ENCODE measurements around the gene VILL. TPM values are rescaled to one million over a fixed set of nuclear protein-coding genes. Genes with fewer than 3 reads are reported as not detected.

The VILL gene
- 10 to 100 TPM in 1 of 2 donors, 1 to 10 TPM in 1; 7.2 to 12.3 TPM for total RNA-seq
- polyA plus RNA-seq (ENCODE audit: insufficient read length in 2 of 2), result 10 to 100 TPM in 1 of 2 donors, 1 to 10 TPM in 1; 9.9 to 12.1 TPM
- long read RNA-seq, donor 1, partial matches to known transcripts, result 0 of 1 reads
- long read RNA-seq, donor 1, other reads (novel, unspliced or antisense), result 0 of 1 reads
- long read RNA-seq, donor 2, result 0 reads
- long read RNA-seq, donor 3, result 0 reads
- long read RNA-seq, donor 4, result 0 reads

- Histone ChIP-seq H3K27me3 (ENCODE audit: control insufficient read depth, insufficient read depth, low read length) (no peaks in the 10 kb centered on the region), H3K36me3 (ENCODE audit: control insufficient read depth, insufficient read depth, low read length) (no peaks in the 10 kb centered on the region), H3K27ac (ENCODE audit: low read depth, low read length) (no peak within 1 kb of the TSS), H3K9me3 (ENCODE audit: control insufficient read depth, insufficient read depth, low read length) (no peaks in the 10 kb centered on the region), H3K4me1 (ENCODE audit: control insufficient read depth, insufficient read depth, low read length) (peaks cover 10% of the 10 kb centered on the region), H3K4me3 (ENCODE audit: low read depth, low read length) (no peak within 1 kb of the TSS)
- DNase-seq (ENCODE audit: low read depth in 4 of 6, low spot score in 6 of 6), result no peak
- WGBS (ENCODE audit: insufficient coverage), result 81% methylated on average over 10 of the region's 10 CpGs
Measured at GRCh38 chr3:37990527-37990926, at the start of gene VILL. Gene VILL, plus strand, starts transcription at chr3:37990786. Its CDS starts 2,887 bp downstream, at chr3:37993673.

GRCh38 chr3:37941608-37942508 is 48.7 kb upstream of the VILL start:
- no peak for DNase-seq (ENCODE audit: low read depth in 4 of 6, low spot score in 6 of 6)
- Histone ChIP-seq H3K36me3 (ENCODE audit: control insufficient read depth, insufficient read depth, low read length) (no peaks in the 10 kb centered on the region), H3K9me3 (ENCODE audit: control insufficient read depth, insufficient read depth, low read length) (no peaks in the 10 kb centered on the region), H3K27me3 (ENCODE audit: control insufficient read depth, insufficient read depth, low read length) (no peaks in the 10 kb centered on the region), H3K4me1 (ENCODE audit: control insufficient read depth, insufficient read depth, low read length) (peaks cover 17% of the 10 kb centered on the region), H3K27ac (ENCODE audit: low read depth, low read length) (peak overlapping the region; percentile 57), H3K4me3 (ENCODE audit: low read depth, low read length) (no peak overlapping the region)
- WGBS (ENCODE audit: insufficient coverage), result 90% methylated on average over 7 of the region's 12 CpGs

GRCh38 chr3:37942646-37943045 is 47.9 kb upstream of the VILL start:
- Histone ChIP-seq H3K27ac (ENCODE audit: low read depth, low read length) (peak overlapping the region; percentile 57), H3K4me1 (ENCODE audit: control insufficient read depth, insufficient read depth, low read length) (peaks cover 19% of the 10 kb centered on the region), H3K27me3 (ENCODE audit: control insufficient read depth, insufficient read depth, low read length) (no peaks in the 10 kb centered on the region), H3K36me3 (ENCODE audit: control insufficient read depth, insufficient read depth, low read length) (no peaks in the 10 kb centered on the region), H3K9me3 (ENCODE audit: control insufficient read depth, insufficient read depth, low read length) (no peaks in the 10 kb centered on the region), H3K4me3 (ENCODE audit: low read depth, low read length) (no peak overlapping the region)
- DNase-seq (ENCODE audit: low read depth in 4 of 6, low spot score in 6 of 6), result no peak
- WGBS (ENCODE audit: insufficient coverage), result 100% methylated on average over 1 of the region's 2 CpGs

GRCh38 chr3:37943126-37943525 is 47.5 kb upstream of the VILL start:
- H3K4me3 ChIP-seq (ENCODE audit: low read depth, low read length), result no peak overlapping the region
- no peaks in the 10 kb centered on the region for H3K9me3 ChIP-seq (ENCODE audit: control insufficient read depth, insufficient read depth, low read length)
- WGBS (ENCODE audit: insufficient coverage), result 79% methylated on average over 4 of the region's 4 CpGs
- H3K27me3 ChIP-seq (ENCODE audit: control insufficient read depth, insufficient read depth, low read length), result no peaks in the 10 kb centered on the region
- H3K4me1 ChIP-seq (ENCODE audit: control insufficient read depth, insufficient read depth, low read length), result peaks cover 19% of the 10 kb centered on the region
- no peak overlapping the region for H3K27ac ChIP-seq (ENCODE audit: low read depth, low read length)
- no peaks in the 10 kb centered on the region for H3K36me3 ChIP-seq (ENCODE audit: control insufficient read depth, insufficient read depth, low read length)
- DNase-seq (ENCODE audit: low read depth in 4 of 6, low spot score in 6 of 6), result no peak

GRCh38 chr3:37943631-37944314 is 46.8 kb upstream of the VILL start:
- H3K4me3 ChIP-seq (ENCODE audit: low read depth, low read length), result no peak overlapping the region
- H3K4me1 ChIP-seq (ENCODE audit: control insufficient read depth, insufficient read depth, low read length), result peaks cover 19% of the 10 kb centered on the region
- H3K36me3 ChIP-seq (ENCODE audit: control insufficient read depth, insufficient read depth, low read length), result no peaks in the 10 kb centered on the region
- WGBS (ENCODE audit: insufficient coverage), result 95% methylated on average over 6 of the region's 8 CpGs
- no peaks in the 10 kb centered on the region for H3K27me3 ChIP-seq (ENCODE audit: control insufficient read depth, insufficient read depth, low read length)
- no peak for DNase-seq (ENCODE audit: low read depth in 4 of 6, low spot score in 6 of 6)
- no peaks in the 10 kb centered on the region for H3K9me3 ChIP-seq (ENCODE audit: control insufficient read depth, insufficient read depth, low read length)
- no peak overlapping the region for H3K27ac ChIP-seq (ENCODE audit: low read depth, low read length)

- DNase-seq (ENCODE audit: low read depth in 4 of 6, low spot score in 6 of 6), result no peak
- no CpG with 5 or more reads among the region's 2 CpGs for WGBS (ENCODE audit: insufficient coverage)
- peaks cover 19% of the 10 kb centered on the region for H3K4me1 ChIP-seq (ENCODE audit: control insufficient read depth, insufficient read depth, low read length)
- no peaks in the 10 kb centered on the region for H3K36me3 ChIP-seq (ENCODE audit: control insufficient read depth, insufficient read depth, low read length)
- no peak overlapping the region for H3K4me3 ChIP-seq (ENCODE audit: low read depth, low read length)
- H3K27ac ChIP-seq (ENCODE audit: low read depth, low read length), result peak overlapping the region; percentile 67
- no peaks in the 10 kb centered on the region for H3K27me3 ChIP-seq (ENCODE audit: control insufficient read depth, insufficient read depth, low read length)
- no peaks in the 10 kb centered on the region for H3K9me3 ChIP-seq (ENCODE audit: control insufficient read depth, insufficient read depth, low read length)
Measured at GRCh38 chr3:37944391-37944842, 46.2 kb upstream of the VILL start.

- no peak for DNase-seq (ENCODE audit: low read depth in 4 of 6, low spot score in 6 of 6)
- 80% methylated on average over 3 of the region's 6 CpGs for WGBS (ENCODE audit: insufficient coverage)
- Histone ChIP-seq H3K9me3 (ENCODE audit: control insufficient read depth, insufficient read depth, low read length) (no peaks in the 10 kb centered on the region), H3K27me3 (ENCODE audit: control insufficient read depth, insufficient read depth, low read length) (no peaks in the 10 kb centered on the region), H3K4me3 (ENCODE audit: low read depth, low read length) (no peak overlapping the region), H3K27ac (ENCODE audit: low read depth, low read length) (peak overlapping the region; percentile 42), H3K4me1 (ENCODE audit: control insufficient read depth, insufficient read depth, low read length) (peaks cover 26% of the 10 kb centered on the region), H3K36me3 (ENCODE audit: control insufficient read depth, insufficient read depth, low read length) (no peaks in the 10 kb centered on the region)
Measured at GRCh38 chr3:37945156-37945806, 45.3 kb upstream of the VILL start.

GRCh38 chr3:37945807-37946530 is 44.6 kb upstream of the VILL start:
- Histone ChIP-seq H3K9me3 (ENCODE audit: control insufficient read depth, insufficient read depth, low read length) (no peaks in the 10 kb centered on the region), H3K36me3 (ENCODE audit: control insufficient read depth, insufficient read depth, low read length) (no peaks in the 10 kb centered on the region), H3K4me1 (ENCODE audit: control insufficient read depth, insufficient read depth, low read length) (peaks cover 26% of the 10 kb centered on the region), H3K27ac (ENCODE audit: low read depth, low read length) (peak overlapping the region; percentile 42), H3K27me3 (ENCODE audit: control insufficient read depth, insufficient read depth, low read length) (no peaks in the 10 kb centered on the region), H3K4me3 (ENCODE audit: low read depth, low read length) (no peak overlapping the region)
- WGBS (ENCODE audit: insufficient coverage), result 79% methylated on average over 2 of the region's 8 CpGs
- DNase-seq (ENCODE audit: low read depth in 4 of 6, low spot score in 6 of 6), result peak in 1 of 6 donors; percentile 41

- Histone ChIP-seq H3K36me3 (ENCODE audit: control insufficient read depth, insufficient read depth, low read length) (no peaks in the 10 kb centered on the region), H3K27ac (ENCODE audit: low read depth, low read length) (peak overlapping the region; percentile 42), H3K27me3 (ENCODE audit: control insufficient read depth, insufficient read depth, low read length) (no peaks in the 10 kb centered on the region), H3K4me3 (ENCODE audit: low read depth, low read length) (no peak overlapping the region), H3K4me1 (ENCODE audit: control insufficient read depth, insufficient read depth, low read length) (peaks cover 25% of the 10 kb centered on the region), H3K9me3 (ENCODE audit: control insufficient read depth, insufficient read depth, low read length) (no peaks in the 10 kb centered on the region)
- DNase-seq (ENCODE audit: low read depth in 4 of 6, low spot score in 6 of 6), result no peak
- 67% methylated on average over 1 of the region's 2 CpGs for WGBS (ENCODE audit: insufficient coverage)
Measured at GRCh38 chr3:37946531-37946889, 44.1 kb upstream of the VILL start.
